ENCODE data around the gene ASCC3. TPM values are rescaled to one million over a fixed set of nuclear protein-coding genes. Genes with fewer than 3 reads are reported as not detected.
"Not testable (repeated sequence)": the region's sequence is repeated elsewhere in the genome, so short reads cannot be mapped to it uniquely, and the experiment has no call there.

The ASCC3 gene
- total RNA-seq, 1 donor from 2014 or later, result 65.4 TPM

DNA sequence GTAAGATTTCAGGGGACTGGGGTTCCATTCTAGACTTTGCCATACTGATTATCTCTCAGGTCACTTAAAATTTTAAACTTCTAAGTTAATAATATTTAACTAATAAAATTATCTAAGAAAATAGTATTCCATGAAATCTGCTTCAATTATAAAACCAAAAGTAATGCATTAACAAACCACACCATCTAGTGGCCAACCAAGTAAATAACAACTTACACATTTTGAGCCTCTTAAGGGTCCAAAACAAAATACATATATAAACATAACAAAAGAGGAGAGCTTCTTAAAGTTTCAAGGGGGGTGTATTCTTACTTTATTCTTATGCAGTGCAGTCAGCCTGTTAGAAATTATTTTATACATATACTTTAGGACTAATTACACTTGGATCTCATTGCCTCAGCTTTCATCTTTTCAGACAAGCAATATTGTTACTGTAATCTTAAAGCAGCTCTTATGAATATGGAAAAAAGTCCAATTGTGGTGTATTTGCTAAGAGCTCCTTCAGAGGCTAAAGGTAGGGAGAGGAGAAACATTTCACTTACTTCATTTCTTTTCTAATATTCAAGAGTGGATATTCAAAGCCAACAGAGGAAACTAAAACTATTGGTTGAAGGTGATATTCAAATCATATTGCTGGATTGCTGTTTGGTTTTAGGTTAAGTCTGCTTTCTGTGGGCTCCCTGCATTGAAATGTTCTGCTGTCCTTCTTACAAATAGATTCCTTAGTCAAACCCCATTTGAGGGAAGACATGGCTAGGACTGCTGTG lies 216.7 kb downstream of the ASCC3 start:
- intact Hi-C loops (cut with micrococcal nuclease), result loop anchor here (2.0 kb wide), 2 partner anchors 548 to 664 kb away; no protein-coding TSS in a partner anchor

DNA sequence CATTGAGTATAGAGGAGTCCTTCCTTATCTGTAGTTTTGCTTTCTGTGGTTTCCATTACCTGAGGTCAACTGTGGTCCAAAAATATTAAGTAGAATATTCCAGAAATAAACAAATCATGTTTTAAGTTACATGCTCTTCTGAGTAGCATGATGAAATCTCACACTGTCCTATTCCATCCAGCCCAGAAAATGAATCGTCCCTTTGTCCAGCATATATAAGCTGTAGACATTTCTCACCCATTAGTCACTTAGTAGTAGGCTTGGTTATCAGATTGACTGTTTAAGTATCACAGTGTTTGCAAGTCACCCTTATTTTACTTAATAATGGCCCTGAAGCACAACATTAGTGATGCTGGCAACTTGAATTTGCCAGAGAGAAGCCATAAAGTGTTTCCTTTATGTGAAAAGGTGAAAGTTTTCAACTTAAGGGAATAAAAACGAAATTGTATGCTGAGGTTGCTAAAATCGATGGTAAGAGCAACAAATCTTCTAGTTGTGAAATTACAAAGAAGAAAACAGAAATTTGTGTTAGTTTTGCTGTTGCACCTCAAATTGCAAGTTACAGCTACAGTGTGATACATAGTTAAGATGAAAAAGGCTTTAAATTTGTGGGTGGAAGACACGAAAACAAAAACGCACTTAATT lies 217.8 kb downstream of the ASCC3 start:
- intact Hi-C loops (cut with micrococcal nuclease), result no loop called here

DNA sequence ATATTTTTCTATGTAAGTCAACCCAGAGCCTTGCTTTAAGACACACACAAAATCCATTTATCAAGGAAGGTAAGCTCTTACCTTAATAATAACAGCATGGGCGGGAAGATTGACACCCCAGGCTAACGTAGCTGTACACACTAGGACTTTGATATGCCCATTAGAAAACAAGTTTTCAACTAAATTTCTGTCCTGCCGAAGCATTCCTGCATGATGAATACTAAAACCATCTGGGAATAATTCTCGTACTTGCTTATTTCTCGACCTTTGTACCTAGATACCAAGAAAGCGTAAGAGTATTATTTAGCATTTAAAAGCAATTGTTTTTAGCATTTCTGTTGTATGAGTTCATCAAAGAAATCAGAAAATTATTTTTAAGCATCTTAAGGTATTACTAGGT lies 218.9 kb downstream of the ASCC3 start:
- intact Hi-C loops (cut with micrococcal nuclease), result no loop called here

DNA sequence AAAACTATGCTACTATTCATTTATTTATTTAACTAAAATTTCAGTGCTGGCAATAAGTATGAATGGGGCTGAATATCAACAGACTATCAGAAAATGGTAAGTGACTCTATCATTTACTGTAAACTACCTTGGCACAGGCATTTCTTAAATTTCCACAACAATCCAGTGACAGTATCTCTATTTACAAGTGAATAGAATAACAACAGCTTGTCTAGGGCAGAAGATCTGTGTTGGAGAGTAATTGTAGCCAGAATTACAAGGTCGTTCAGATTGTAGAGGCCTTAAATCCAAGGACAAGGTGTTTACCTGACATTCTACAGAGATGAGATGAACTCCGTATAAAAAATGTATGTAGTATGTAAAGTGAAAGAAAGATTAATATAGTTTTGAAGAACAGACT lies 222.6 kb downstream of the ASCC3 start:
- intact Hi-C loops (cut with micrococcal nuclease), result loop anchor here (5.0 kb wide), 2 partner anchors 181 to 481 kb away; no protein-coding TSS in a partner anchor

DNA sequence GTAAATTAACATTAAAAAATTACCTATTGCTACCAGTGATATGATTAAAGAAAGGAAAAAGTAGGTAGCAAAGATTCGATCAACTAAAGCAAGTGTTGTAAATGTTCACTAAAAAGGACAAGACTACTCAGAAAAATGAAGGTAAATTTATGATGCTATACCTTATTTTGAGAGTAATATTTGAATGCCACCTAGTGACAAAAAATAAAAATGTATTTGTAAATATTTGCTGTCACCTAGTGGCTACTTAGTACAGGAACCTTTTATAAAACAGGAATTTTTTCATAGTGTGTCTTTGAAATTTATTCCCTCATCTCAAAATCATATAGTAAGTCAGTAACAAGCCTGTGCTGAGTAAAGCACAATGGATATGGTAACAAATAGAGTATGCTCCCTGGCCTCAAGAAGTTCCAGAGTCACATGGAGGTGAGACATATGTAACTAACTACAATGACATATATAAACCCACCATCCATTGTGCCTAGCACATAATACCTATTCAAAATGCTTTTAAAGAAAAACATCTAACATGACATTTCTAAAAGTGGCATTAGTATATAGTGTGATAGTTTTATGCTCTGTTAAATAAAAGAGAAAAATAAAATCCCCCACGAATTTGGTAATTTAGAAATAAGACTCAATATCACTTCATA lies 223.3 kb downstream of the ASCC3 start:
- intact Hi-C loops (cut with micrococcal nuclease), result loop anchor here (5.0 kb wide), 2 partner anchors 181 to 481 kb away; no protein-coding TSS in a partner anchor

DNA sequence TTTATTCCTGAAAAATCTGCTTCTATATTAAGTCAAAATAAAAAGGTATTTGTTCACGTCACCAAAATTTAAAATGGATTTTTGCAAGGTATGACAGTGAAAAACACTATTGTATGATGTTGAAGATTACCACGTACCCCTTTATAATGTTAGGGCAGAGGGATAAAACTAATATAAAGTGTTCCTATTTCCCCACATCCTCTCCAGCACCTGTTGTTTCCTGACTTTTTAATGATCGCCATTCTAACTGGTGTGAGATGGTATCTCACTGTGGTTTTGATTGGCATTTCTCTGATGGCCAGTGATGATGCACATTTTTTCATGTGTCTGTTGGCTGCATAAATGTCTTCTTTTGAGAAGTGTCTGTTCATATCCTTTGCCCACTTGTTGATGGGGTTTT lies 240.0 kb downstream of the ASCC3 start:
- intact Hi-C loops (cut with micrococcal nuclease), result not testable (repeated sequence)

DNA sequence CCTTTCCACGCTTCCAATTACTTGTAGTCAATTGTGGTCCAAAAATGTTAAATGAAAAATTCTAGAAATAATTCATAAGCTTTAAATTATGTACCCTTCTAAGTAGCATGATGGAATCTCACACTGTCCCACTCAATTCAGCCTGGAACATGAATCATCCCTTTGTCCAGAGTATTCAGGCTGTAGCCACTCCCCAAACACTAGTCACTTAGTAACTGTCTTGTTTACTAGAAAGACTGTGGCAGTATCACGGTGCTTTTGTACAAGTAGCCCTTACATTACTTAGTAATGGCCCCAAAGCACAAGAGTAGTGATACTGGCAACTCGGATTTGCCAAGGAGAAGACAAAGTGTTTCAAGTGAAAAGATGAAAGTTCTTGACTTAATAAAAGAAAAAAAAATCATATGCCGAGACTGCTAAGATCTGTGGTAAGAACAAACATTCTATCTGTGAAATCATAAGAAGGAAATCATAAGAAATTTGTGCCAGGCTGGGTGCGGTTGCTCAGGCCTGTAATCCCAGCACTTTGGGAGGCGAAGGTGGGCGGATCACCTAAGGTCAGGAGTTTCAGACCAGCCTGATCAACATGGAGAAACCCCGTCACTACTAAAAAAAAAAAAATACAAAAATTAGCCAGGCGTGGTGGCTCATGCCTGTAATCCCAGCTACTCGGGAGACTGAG lies 247.9 kb downstream of the ASCC3 start:
- intact Hi-C loops (cut with micrococcal nuclease), result no loop called here

DNA sequence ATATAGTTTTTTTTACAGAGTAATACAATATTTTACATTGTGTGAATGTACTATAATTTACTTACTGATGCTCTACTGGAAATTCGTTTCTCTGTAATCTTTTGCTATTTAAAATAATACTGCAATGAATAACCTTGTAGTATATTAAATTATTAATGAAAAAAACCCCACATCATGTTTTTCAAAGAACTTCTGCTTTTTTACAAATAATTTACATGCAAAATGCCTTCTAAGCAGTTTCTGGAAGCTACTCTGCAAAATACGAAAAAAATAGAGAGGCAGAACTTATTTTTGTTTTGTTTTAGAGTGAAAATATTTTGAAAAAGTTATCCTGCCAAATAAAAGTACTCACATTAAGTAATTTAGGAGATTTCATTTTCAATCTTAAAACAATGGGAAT lies 250.6 kb downstream of the ASCC3 start:
- intact Hi-C loops (cut with micrococcal nuclease), result no loop called here

DNA sequence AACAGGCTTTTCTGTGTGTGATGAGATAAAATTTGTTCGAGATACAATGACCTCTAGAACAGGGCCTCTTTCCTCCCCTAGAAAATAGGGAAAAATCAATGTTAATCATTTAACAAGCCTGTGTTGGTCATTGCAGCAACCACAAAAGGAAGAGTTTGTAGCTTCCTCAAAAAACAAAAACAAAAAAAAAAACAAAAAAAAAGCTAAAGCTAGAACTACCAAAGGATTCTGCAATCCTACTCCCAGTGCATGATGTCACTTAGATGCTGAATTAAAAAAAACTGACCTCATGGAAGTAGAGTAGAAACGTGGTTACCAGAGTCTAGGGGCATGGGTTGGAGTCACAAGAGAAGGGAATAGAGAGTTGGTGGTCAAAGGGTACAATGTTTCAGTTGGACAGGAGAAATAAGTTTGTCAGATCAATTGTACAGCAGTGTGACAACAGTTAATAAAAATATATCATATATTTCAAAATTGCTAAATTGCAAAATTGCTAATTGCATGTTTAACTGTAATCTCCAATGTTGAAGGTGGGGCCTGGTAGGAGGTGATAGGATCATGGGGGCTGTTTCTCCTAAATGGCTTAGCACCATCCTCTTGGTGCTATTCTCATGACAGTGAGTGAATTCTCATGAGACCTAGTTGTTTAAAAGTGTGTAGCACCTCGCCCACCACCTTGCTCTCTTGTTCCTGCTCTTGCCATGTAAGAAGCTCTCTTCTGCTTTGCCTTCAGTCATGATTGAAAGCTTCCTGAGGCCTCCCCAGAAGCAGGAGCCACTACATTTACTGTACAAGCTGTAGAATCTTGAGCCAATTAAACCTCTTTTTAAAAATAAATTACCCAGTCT lies 253.0 kb downstream of the ASCC3 start:
- intact Hi-C loops (cut with micrococcal nuclease), result no loop called here

DNA sequence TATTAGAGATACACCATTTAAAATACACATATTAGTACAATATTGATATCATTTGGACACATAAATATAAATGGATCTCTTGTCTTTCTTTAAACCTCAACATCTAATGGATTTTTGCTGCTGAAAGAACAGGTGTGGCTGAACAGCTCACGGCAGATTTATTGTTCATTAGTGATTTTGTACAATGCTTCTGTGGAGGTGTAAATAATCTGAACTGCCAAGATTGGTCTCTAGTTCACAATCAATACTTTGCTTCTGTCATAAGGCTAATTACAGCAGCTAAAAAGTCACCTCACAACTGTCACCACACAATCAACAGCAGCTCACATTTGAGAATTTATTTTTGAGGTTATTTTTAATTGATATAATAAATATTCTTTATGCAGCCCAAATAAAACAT lies 254.4 kb downstream of the ASCC3 start:
- intact Hi-C loops (cut with micrococcal nuclease), result no loop called here

DNA sequence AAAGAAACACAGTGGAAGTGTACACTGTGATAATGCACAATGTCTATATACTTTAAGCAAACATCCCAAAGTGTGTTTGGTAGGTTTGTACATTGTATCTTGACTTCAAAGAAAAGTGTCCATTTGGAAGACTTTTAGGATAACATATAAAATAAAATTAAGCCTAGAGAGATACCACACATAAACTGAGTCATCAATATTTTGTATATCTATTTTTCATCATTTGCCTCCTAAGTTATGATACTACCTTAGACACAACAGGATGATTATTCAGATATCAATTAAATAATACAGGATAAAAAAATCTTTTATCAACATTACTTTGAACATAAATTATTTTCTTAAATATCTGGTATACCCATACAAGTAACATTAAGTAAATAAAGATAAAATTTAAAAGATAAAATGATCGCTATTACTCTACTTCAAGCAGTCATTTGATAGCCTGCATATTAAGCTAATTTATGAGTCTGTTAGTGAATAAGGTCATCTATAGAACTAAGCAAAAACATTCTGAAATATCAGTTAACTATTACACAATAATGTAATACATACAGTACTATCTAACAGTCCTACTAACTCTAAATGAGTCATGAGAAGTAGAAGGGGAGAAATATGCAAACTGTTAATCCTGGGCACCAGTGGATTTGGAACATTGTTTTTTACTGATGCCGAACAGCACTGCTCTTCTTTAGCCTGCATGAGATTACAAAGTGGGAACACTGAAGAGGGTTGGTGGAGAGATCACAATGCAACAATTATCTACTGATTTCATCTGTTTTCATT lies 258.0 kb downstream of the ASCC3 start:
- intact Hi-C loops (cut with micrococcal nuclease), result no loop called here

DNA sequence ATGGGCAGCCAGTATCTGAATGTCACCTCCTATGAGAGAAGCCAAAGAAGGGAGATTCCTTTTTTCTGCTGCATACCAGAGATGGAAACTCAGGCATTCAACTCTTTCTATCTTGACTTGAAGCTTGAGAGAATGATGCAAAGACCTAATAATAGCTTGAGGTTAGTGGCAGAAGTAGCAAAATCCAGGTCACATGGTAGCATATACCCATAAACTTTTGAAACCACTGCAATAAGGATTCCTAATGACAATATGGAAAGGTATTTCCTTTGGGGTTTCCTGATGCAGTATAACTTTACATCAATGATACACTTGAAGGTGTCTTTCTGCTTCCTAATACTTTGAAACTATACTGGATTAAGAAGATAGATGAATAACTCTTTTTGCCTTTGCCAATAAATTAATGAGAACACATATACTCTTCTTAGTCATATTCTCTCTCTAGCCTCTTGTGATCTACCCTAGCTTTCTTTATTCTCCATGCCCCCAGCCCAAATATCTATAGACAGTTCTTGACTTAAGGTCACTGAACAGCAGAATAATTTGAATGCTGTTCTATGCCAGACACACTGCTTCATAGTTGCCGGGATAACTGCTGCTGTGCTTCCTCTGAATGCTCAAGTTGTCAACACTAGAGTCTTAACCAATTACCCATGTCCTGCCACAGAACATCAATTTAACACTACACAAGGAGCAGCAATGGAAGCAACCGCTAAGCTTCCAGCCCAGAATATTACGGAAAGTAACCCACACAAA lies 260.9 kb downstream of the ASCC3 start:
- intact Hi-C loops (cut with micrococcal nuclease), result no loop called here

DNA sequence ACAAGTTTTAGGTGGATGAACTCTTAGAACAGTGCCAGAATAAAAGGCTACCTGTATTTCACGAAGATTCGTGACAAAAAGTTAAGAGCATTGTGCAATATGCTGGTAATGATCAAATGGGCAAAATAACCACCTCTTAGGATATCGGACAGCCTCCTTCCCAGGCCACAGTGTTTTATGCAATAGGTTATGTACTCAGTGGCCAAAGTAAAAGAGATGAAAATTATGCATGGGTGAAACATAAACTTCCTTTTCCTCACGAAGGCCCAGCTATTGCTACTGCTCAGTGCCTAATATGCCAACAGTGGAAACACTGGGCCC lies 262.8 kb downstream of the ASCC3 start:
- intact Hi-C loops (cut with micrococcal nuclease), result no loop called here

DNA sequence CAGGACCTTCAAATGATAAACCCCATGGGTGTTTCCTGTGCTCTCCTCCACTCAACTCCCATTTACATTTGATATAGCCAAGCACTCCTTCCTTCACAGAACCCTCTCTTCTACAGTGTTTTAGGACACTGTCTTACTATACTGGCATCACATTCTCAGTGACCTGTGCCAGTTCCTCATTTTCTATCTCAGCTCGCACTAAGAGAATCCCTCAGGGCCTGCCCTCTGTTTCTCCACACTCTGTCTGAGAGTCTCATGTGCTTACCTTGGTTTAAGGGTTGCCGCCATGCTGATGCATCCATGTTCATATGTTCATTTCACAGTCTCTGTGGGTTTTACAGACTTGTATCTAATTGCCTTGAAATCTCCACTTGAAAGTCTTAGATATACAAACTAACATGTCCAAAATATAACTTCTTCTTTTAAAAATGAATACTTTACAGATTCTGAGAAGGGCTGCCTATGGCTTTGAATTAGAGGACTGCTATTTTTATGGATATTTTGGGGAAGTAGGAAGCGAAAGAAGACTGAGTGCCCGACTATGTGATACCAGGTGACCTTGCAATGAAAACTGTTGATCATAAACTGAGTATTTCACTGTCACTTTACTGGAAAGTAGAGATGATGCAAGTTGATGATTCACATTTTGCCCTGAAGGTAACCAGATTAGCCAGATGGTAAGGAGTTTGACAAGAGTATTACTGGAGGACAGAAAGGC lies 263.3 kb downstream of the ASCC3 start:
- intact Hi-C loops (cut with micrococcal nuclease), result no loop called here

DNA sequence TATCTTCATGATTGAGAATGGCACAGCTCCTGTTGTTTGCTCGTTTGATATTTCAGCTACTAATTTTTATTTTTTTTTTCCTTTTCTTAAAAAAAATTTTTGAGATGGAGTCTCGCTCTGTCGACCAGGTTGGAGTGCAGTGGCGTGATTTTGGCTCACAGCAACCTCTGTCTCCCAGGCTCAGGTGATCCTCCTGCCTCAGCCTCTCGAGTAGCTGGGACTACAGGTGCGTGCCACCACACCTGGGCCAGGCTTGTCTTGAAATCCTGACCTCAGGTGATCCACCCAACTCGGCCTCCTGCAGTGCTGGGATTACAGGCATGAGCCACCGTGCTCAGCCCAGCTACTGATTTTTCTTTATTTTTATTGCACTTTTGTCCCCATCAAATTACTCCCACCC lies 266.2 kb downstream of the ASCC3 start:
- intact Hi-C loops (cut with micrococcal nuclease), result no loop called here

DNA sequence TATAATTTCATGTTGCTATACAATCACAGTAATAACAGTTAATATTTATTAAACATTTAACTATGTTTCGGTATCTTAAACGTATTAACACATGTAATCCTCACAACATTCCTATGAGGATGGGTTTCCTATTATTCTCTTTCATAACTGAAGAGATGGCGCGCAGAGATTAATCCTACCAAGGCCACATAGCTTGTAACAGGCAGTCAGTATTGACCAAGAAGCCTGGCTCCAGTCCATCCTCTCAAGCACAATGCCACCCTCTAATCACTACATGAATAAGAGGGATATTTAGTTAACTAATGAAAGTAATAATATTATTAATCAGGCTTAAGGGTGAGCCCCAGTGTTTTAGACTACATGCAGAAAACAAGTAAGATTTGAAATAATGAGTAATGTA lies 266.7 kb downstream of the ASCC3 start:
- intact Hi-C loops (cut with micrococcal nuclease), result no loop called here

DNA sequence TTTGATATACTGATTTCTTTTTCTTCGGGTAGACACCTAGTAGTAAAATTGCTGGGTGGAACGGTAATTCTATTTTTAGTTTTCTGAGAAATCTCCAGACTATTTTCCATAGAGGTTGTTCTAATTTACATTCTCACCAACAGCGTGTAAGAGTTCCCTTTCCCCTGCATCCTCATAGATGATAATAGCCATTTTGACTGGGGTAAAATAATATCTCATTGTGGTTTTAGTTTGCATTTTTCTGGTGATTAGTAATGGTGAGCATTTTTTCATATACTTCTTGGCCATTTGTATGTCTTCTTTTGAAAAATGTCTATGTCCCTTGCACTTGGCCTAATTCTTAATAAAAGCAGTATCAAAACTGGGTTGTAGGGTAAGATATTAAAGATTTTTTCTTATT lies 267.5 kb downstream of the ASCC3 start:
- intact Hi-C loops (cut with micrococcal nuclease), result no loop called here

DNA sequence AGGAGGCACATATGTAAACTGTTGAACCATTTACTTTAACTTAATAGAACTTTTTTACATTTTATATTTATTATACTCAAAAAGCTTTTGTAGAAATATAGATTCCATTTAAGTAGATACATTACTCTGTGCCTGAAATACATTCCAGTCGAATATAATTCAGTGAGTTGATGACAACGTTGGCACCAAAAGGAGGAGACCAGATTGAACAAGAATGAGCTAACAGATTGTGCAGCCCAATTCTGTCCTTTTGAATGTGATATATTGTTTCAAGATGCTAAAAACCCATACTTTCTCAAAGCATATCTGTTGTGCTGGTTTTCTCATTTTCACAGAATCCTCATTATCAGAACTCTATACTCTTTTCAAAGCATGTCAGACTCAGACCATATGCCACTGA lies 269.0 kb downstream of the ASCC3 start:
- intact Hi-C loops (cut with micrococcal nuclease), result no loop called here

All from T-helper 2 cell treated with Interferon-gamma antibody and Interleukin-4, amounts not matched to agents 100 ng/mL and 5 ng/mL, for 36 hours (primary cell).